DND-41 (cell line): ENCODE results near the gene TTLL9.

Experiments used
- ATAC-seq: fragments of 200-7000 bp; cut with Tn5 transposase; 3 replicates; pipeline ENCODE4 v1.9.1; 2021; ENCODE audit warnings: low read depth; ENCODE audit not compliant: insufficient read depth
- DNase-seq: peaks from one replicate; pipeline ENCODE4 v3.0.0-alpha.2; 2020
- H2AFZ ChIP-seq: 2 replicates; pipeline ENCODE4 v1.6.0; 2012; ENCODE audit warnings: low read depth, low read length
- H3K27ac ChIP-seq: 2 replicates; pipeline ENCODE4 v1.5.1; 2012; ENCODE audit warnings: low read length, inconsistent platforms
- H3K27me3 ChIP-seq: fragments of 200-600 bp; sonication (generic); 2 replicates; pipeline ENCODE4 v1.6.0; 2012; ENCODE audit warnings: low read length, mild to moderate bottlenecking, inconsistent platforms; ENCODE audit not compliant: insufficient read depth, poor library complexity
- H3K36me3 ChIP-seq: 2 replicates; pipeline ENCODE4 v1.5.1; 2012; ENCODE audit warnings: low read length, inconsistent platforms; ENCODE audit not compliant: insufficient read depth
- H3K4me1 ChIP-seq: 2 replicates; pipeline ENCODE4 v1.5.1; 2012; ENCODE audit warnings: mild to moderate bottlenecking, low read length; ENCODE audit not compliant: insufficient read depth
- H3K4me2 ChIP-seq: 2 replicates; pipeline ENCODE4 v1.6.0; 2012; ENCODE audit warnings: mild to moderate bottlenecking, moderate library complexity, low read length, inconsistent platforms; ENCODE audit not compliant: insufficient read depth
- H3K4me3 ChIP-seq, 2 experiments: fragments of 200-600 bp in 1 of 2; shearing (Covaris generic) in 1 of 2; 2 replicates each; pipeline ENCODE4 v1.5.1; 2012 to 2016; ENCODE audit warnings: inconsistent platforms in 2 of 2, low read length in 2 of 2, mild to moderate bottlenecking in 2 of 2, low read depth in 1 of 2, moderate library complexity in 1 of 2
- H3K79me2 ChIP-seq: 2 replicates; pipeline ENCODE4 v1.6.0; 2012; ENCODE audit warnings: low read length, inconsistent platforms; ENCODE audit not compliant: insufficient read depth
- H3K9ac ChIP-seq: 2 replicates; pipeline ENCODE4 v1.6.0; 2012; ENCODE audit warnings: low read depth, mild to moderate bottlenecking, inconsistent platforms, low read length, moderate library complexity
- H3K9me3 ChIP-seq: 2 replicates; pipeline ENCODE4 v1.5.1; 2012; ENCODE audit warnings: low read length, moderate library complexity, mild to moderate bottlenecking, inconsistent platforms; ENCODE audit not compliant: insufficient read depth, severe bottlenecking
- H4K20me1 ChIP-seq: 2 replicates; pipeline ENCODE4 v1.6.0; 2012; ENCODE audit warnings: low read length; ENCODE audit not compliant: insufficient read depth
- EZH2 ChIP-seq: IDR thresholded peaks from 3 replicates; pipeline ENCODE4 v1.6.1; 2012; ENCODE audit warnings: borderline replicate concordance, low read depth, mild to moderate bottlenecking, moderate library complexity, low read length, inconsistent platforms; ENCODE audit not compliant: severe bottlenecking
- TF ChIP-seq, protein P1 (sequence below): IDR thresholded peaks from 2 replicates; pipeline ENCODE4 v1.5.1; 2012; ENCODE audit warnings: borderline replicate concordance, low read length, moderate library complexity, mild to moderate bottlenecking; ENCODE audit not compliant: poor library complexity, severe bottlenecking; ENCODE audit errors: extremely low read depth

Gene TTLL9

DNA sequence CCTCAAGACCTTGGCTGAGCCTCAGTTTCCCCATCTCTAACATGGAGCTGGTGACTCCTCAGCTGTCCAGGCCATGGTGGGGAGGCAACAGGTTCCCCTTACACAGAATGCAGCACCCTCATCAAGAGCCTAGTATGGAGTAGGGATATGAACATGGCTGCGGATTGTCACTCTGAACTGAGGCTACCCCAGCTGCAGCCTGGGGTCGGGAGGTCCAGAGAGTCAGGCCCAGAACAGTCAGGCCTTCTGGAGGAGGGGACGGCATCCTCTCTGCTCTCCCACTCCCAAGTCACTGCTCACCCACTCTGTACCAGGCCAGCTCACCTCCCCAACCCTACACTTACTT is 23.7 kb upstream of the TTLL9 start:
- Histone ChIP-seq H2AFZ (no peak overlapping the region), H4K20me1 (peaks cover 9% of the 10 kb centered on the region), H3K4me2 (no peak overlapping the region), H3K27ac (no peak overlapping the region), H3K4me1 (no peaks in the 10 kb centered on the region), H3K27me3 (no peaks in the 10 kb centered on the region), H3K79me2 (no peaks in the 10 kb centered on the region), H3K9ac (no peak overlapping the region), H3K4me3 (no peak overlapping the region), H3K9me3 (no peaks in the 10 kb centered on the region), H3K36me3 (no peaks in the 10 kb centered on the region)
- TF ChIP-seq EZH2, result no peak
- TF ChIP-seq, protein P1, sequence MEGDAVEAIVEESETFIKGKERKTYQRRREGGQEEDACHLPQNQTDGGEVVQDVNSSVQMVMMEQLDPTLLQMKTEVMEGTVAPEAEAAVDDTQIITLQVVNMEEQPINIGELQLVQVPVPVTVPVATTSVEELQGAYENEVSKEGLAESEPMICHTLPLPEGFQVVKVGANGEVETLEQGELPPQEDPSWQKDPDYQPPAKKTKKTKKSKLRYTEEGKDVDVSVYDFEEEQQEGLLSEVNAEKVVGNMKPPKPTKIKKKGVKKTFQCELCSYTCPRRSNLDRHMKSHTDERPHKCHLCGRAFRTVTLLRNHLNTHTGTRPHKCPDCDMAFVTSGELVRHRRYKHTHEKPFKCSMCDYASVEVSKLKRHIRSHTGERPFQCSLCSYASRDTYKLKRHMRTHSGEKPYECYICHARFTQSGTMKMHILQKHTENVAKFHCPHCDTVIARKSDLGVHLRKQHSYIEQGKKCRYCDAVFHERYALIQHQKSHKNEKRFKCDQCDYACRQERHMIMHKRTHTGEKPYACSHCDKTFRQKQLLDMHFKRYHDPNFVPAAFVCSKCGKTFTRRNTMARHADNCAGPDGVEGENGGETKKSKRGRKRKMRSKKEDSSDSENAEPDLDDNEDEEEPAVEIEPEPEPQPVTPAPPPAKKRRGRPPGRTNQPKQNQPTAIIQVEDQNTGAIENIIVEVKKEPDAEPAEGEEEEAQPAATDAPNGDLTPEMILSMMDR, result no peak
- DNase-seq (no peak), ATAC-seq (no peak; the same call in 1 of the 3 replicates)

DNA sequence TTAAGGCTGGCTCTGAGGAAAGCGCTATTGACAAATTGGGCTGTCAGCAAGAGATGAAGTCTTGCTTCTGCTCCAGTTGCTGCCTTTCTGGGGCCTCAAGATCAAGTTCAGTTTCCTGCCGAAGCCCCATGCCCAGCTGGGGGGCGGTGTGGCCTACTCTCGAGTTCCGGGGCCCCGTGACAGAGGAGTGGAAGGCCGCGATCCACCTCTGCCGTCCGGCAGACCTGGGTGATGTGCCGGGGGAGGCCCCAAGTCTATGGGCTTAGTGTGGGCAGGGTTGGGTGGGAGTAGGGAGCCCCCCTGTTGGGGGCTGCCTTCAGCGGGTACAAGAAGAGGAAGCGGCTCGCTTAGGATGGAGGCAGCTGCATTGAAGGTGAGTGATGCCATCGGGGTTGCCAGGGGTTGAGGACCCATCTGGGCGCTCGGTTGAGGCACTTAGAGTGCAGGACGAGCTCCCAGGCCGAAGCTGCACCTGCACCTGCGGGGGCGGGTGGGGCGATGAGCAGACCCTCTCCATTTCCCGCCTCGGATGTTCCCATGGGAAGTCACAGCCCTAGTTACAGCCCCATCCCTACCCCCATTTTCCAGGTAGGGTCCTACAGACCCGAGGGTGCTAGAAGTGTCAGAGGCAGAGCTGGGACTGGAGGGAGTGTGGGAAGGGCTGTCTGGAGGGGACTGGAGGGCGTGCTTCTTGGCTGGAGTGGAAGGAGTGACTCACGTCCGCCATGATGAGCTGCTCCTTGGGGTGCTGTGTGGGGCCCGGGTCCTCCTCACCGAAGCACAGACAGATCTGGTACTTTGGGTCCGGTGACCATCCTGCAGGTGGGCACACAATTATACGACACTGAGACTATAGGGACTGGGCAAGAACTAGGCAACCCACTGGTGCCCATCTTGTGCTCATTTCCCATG is 22.1 kb upstream of the TTLL9 start:
- ATAC-seq, result no peak
- H3K9me3 ChIP-seq, result no peaks in the 10 kb centered on the region
- H3K79me2 ChIP-seq, result no peaks in the 10 kb centered on the region
- no peak overlapping the region for H3K4me2 ChIP-seq
- H3K36me3 ChIP-seq, result no peaks in the 10 kb centered on the region
- no peak overlapping the region for H3K9ac ChIP-seq
- DNase-seq, result no peak
- no peaks in the 10 kb centered on the region for H3K27me3 ChIP-seq
- no peak overlapping the region for H3K4me3 ChIP-seq
- H2AFZ ChIP-seq, result no peak overlapping the region
- H3K27ac ChIP-seq, result no peak overlapping the region
- TF ChIP-seq, protein P1, result no peak
- no peak for TF ChIP-seq EZH2
- H3K4me1 ChIP-seq, result peaks cover 7% of the 10 kb centered on the region
- H4K20me1 ChIP-seq, result peaks cover 9% of the 10 kb centered on the region

DNA sequence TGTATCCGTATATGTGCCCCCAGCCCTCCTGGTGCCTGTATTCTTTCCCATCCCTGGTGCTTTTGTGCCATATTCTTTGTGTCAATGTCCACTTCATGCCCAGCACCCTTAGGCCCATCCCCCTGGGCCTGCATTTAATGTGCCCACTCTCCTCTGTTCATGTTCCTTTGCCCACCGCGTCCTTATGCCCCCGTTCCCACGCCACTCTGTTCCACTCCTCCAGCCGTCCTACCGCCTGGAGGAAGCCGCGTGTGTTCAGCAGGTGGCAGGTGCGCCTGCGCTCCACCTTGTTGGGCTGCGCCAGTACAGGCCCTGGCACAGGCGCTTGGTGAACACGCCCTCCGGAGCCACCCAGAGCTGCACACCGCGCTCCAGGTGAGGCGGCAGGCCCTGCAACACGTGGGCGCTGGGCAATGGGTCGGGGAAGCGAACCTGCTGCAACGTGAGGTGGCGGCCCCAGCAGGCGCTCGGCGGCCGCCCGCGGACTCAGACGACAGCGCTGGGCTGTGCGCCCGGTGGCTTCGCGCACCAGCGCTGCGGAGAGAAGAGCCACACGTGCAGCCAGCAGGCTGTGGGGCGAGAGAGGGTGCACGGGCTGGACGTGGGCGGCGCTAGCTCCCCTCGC is 21.0 kb upstream of the TTLL9 start:
- TF ChIP-seq, protein P1, result no peak
- no peak for TF ChIP-seq EZH2
- no peak overlapping the region for H3K27ac ChIP-seq
- no peak overlapping the region for H3K9ac ChIP-seq
- H4K20me1 ChIP-seq, result peaks cover 9% of the 10 kb centered on the region
- no peak for ATAC-seq
- no peak for DNase-seq
- no peaks in the 10 kb centered on the region for H3K36me3 ChIP-seq
- no peak overlapping the region for H3K4me3 ChIP-seq
- H3K9me3 ChIP-seq, result no peaks in the 10 kb centered on the region
- no peak overlapping the region for H3K4me2 ChIP-seq
- H3K79me2 ChIP-seq, result no peaks in the 10 kb centered on the region
- H3K4me1 ChIP-seq, result peaks cover 7% of the 10 kb centered on the region
- peaks cover 6% of the 10 kb centered on the region for H3K27me3 ChIP-seq
- H2AFZ ChIP-seq, result no peak overlapping the region
